ENCODE data around the gene ILK.

ILK gene

GRCh38 chr11:6621711-6622211, 18.2 kb downstream of the ILK start:
- DNase-seq (ENCODE audit: low spot score): no peak

GRCh38 chr11:6622261-6623171, 18.9 kb downstream of the ILK start:
- no peak for DNase-seq (ENCODE audit: low spot score)

GRCh38 chr11:6623391-6624363, 20.1 kb downstream of the ILK start:
- DNase-seq (ENCODE audit: low spot score): no peak

GRCh38 chr11:6625156-6625831, 21.7 kb downstream of the ILK start:
- no peak for DNase-seq (ENCODE audit: low spot score)

GRCh38 chr11:6625832-6626420, 22.4 kb downstream of the ILK start:
- no peak for DNase-seq (ENCODE audit: low spot score)

GRCh38 chr11:6626971-6627761, 23.6 kb downstream of the ILK start:
- DNase-seq (ENCODE audit: low spot score): peak; percentile 64

GRCh38 chr11:6627762-6628241, 24.2 kb downstream of the ILK start:
- no peak for DNase-seq (ENCODE audit: low spot score)

GRCh38 chr11:6628526-6628925, 25.0 kb downstream of the ILK start:
- DNase-seq (ENCODE audit: low spot score): no peak

GRCh38 chr11:6629573-6629891, 26.0 kb downstream of the ILK start:
- no peak for DNase-seq (ENCODE audit: low spot score)

GRCh38 chr11:6629892-6630631, 26.5 kb downstream of the ILK start:
- no peak for DNase-seq (ENCODE audit: low spot score)

GRCh38 chr11:6630632-6631291, 27.2 kb downstream of the ILK start:
- DNase-seq (ENCODE audit: low spot score): no peak

GRCh38 chr11:6631361-6631890, 27.9 kb downstream of the ILK start:
- no peak for DNase-seq (ENCODE audit: low spot score)

GRCh38 chr11:6632116-6633073, 28.8 kb downstream of the ILK start:
- DNase-seq (ENCODE audit: low spot score): no peak

- DNase-seq (ENCODE audit: low spot score): no peak
Observed at GRCh38 chr11:6633422-6634408, 30.1 kb downstream of the ILK start.

GRCh38 chr11:6634534-6634933, 31.0 kb downstream of the ILK start:
- no peak for DNase-seq (ENCODE audit: low spot score)

- DNase-seq (ENCODE audit: low spot score): peak; percentile 91
Observed at GRCh38 chr11:6635082-6635932, 31.7 kb downstream of the ILK start.
